ENCODE measurements around the gene POLR1A.

The POLR1A gene

DNA sequence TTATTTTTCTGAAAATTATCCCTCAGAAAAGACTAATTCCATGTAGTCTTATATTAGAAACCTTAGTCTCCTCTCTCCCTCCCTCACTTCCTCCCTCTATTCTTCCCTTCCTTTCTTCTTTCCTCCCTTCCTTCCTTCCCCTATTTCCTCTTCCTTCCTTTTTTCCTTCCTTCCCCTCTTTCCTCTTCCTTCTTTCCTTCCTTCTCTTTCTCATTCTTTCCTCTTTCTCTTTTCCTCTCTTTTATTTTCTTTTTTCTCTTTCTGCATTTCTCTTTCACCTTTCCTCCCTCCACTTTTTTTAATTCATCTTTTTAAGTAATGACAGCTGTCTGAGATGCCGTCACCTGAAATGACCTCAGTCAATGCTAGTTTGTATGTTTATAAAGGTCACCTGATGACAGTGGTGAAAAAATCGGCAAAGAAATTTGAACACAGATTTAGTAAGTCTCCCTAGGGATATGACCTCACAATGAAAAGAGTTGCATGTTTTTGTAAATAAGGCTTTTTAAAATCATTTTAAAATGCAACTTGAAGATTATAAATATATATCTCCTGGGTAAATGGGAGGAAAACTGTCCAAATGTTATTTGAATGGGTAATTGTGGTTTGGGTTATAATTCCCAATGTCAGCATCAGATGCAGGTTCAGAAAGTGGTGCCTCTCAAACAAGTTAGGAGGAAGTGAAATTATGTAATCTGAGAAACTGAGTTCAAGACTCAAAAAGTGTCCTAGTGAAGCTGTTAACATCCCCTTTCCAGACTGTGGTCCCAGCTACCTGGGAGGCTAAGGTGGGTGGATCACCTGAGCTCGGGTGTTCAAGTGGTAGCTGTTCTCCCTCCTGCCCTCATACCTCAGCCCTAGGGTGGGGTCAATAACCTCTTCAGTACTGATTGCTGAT is 126.6 kb downstream of the POLR1A start:
- no peak for DNase-seq (ENCODE audit: low read depth)

GRCh38 chr2:85976106-85976920 is 129.4 kb downstream of the POLR1A start:
- no peak for DNase-seq (ENCODE audit: low read depth)

DNA sequence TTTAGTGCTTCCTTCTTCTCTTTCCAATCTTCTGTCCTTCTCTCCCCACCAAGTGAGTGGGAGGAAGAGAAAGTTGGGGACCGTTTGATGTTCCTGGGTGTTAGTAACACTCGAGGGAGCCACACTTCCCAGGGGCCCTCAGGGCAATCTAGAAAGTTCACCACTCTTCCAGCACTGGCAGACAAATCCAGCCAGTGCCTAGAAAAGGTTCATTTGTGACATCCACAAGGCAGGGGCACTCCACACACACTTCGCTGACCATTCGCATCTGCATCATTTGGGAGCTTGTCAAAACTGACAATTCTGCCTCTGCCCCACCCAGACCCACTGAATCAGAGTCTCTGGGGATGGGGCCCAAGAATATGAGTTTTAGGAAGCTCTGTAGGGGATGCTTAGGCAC is 130.1 kb downstream of the POLR1A start:
- DNase-seq (ENCODE audit: low read depth): no peak

DNA sequence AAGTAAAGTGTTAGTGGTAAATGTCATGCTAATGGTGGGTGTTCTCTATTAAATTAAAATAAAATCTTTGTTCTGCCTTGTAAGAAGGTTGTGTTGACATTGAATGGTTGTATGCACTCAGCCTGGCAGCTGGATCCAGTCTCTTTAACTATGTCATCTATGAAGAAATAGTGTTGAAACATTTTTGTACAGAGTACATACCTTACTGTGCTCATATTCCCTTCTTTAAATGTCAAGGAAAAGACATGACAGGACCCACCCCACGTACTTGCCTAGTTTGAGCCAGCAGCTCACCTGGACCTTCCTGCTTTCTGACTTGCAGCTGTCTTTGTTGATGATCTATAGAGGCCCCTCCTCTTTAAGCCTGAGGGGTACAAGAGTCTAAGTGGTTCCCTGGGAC is 131.3 kb downstream of the POLR1A start:
- no peak for DNase-seq (ENCODE audit: low read depth)

DNA sequence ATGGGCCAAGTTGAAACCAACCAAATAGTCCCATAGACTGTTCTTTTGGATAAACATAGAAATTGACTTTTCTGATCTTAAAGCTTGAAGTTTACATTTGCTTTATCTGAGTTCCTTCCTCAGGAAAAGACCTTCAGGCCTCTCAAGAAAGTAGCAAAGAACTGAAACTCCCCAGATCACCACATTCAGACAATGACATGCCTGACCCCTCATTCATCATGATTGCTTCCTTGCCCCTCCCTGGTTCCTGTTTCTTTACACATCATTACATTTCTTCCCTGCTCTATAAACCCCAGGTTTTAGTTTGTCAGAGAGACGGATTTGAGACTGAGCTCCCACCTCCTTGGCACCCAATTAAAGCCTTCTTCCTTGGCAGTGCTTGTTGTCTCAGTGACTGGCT is 133.3 kb downstream of the POLR1A start:
- no peak for DNase-seq (ENCODE audit: low read depth)

DNA sequence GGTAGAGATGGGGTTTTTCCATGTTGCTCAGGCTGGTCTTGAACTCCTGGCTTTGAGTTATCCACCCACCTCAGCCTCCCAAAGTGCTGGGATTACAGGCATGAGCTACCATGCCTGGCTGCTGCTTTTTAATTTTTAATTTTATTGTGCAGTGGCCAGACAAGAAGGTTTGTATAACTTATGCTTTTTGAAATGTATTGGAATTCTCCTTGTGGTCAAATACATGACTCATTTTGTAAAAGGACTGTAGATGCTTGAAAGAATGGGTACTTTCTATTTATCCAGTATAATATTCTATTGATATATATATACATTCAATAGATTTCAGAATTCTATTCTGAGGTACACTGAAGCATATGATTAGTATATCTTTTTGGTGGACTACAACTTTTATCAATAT is 134.3 kb downstream of the POLR1A start:
- DNase-seq (ENCODE audit: low read depth): no peak
